ENCODE results near the gene RUBCNL.
"Not testable (repeated sequence)": the region's sequence is repeated elsewhere in the genome, so short reads cannot be mapped to it uniquely, and the experiment has no call there.

- not testable (repeated sequence) for TF ChIP-seq EZH2 (IDR thresholded peaks at IDR 0.05; ENCODE audit: borderline replicate concordance, low read length); CTCF (IDR thresholded peaks at IDR 0.05; ENCODE audit: low read length)
These were observed 14.1 kb downstream of the RUBCNL start for GRCh38 chr13:46372938-46373337.
